ENCODE measurements around the gene PTPRT. TPM values are rescaled to one million over a fixed set of nuclear protein-coding genes. Genes with fewer than 3 reads are reported as not detected.

PTPRT gene
- total and polyA plus RNA-seq, 4 donors = 0.14 to 2.8 (median 0.40) TPM

- DNase-seq (ENCODE audit: low spot score) = no peak
- H3K27me3 ChIP-seq (ENCODE audit: control insufficient read depth in 4 of 4, insufficient read depth in 4 of 4, low read length in 3 of 4) = peaks cover 0 to 7% (median 3%) of the 10 kb centered on the region in 4 donors
- H3K4me3 ChIP-seq (ENCODE audit: low read depth in 1 of 3, low read length in 3 of 3) = no peak overlapping the region
- H3K27ac ChIP-seq (ENCODE audit: low read depth in 1 of 2, low read length in 2 of 2) = no peak overlapping the region
- no peaks in the 10 kb centered on the region for H3K36me3 ChIP-seq (ENCODE audit: control insufficient read depth in 4 of 4, insufficient read depth in 3 of 4, low read depth in 1 of 4, low read length in 3 of 4)
- TF ChIP-seq EGR1 (IDR thresholded peaks at IDR 0.05; ENCODE audit: low read depth in 2 of 2) = no peak
- no peak overlapping the region for H3K9ac ChIP-seq (ENCODE audit: low read depth in 1 of 2, low read length in 2 of 2)
- H3K4me1 ChIP-seq (ENCODE audit: control insufficient read depth in 4 of 4, insufficient read depth in 4 of 4, low read length in 3 of 4) = peaks cover 0 to 3% (median 0%) of the 10 kb centered on the region in 4 donors
- WGBS = 82% methylated on average over 3 of the region's 3 CpGs
- no peaks in the 10 kb centered on the region for H3K9me3 ChIP-seq (ENCODE audit: control insufficient read depth in 4 of 4, low read length in 3 of 4)
These were observed 3.7 kb upstream of the PTPRT start for GRCh38 chr20:43193443-43193842.

GRCh38 chr20:43191946-43192863 is 2.5 kb upstream of the PTPRT start:
- no peak overlapping the region for H3K27ac ChIP-seq (ENCODE audit: low read depth in 1 of 2, low read length in 2 of 2)
- no peak for DNase-seq (ENCODE audit: low spot score)
- 18% methylated on average over 12 of the region's 12 CpGs for WGBS
- peaks cover 0 to 11% (median 3%) of the 10 kb centered on the region in 4 donors for H3K27me3 ChIP-seq (ENCODE audit: control insufficient read depth in 4 of 4, insufficient read depth in 4 of 4, low read length in 3 of 4)
- no peaks in the 10 kb centered on the region for H3K36me3 ChIP-seq (ENCODE audit: control insufficient read depth in 4 of 4, insufficient read depth in 3 of 4, low read depth in 1 of 4, low read length in 3 of 4)
- H3K4me3 ChIP-seq (ENCODE audit: low read depth in 1 of 3, low read length in 3 of 3) = no peak overlapping the region
- TF ChIP-seq REST (IDR thresholded peaks at IDR 0.05) = no peak
- TF ChIP-seq CTCF (IDR thresholded peaks at IDR 0.05; ENCODE audit: low read depth, low read length, missing input control) = peak; percentile 53
- TF ChIP-seq RAD21 (IDR thresholded peaks at IDR 0.05) = peak; percentile 58 to 77
- peaks cover 0 to 7% (median 2%) of the 10 kb centered on the region in 4 donors for H3K4me1 ChIP-seq (ENCODE audit: control insufficient read depth in 4 of 4, insufficient read depth in 4 of 4, low read length in 3 of 4)
- no peaks in the 10 kb centered on the region for H3K9me3 ChIP-seq (ENCODE audit: control insufficient read depth in 4 of 4, low read length in 3 of 4)
- H3K9ac ChIP-seq (ENCODE audit: low read depth in 1 of 2, low read length in 2 of 2) = no peak overlapping the region

- no peaks in the 10 kb centered on the region for H3K9me3 ChIP-seq (ENCODE audit: control insufficient read depth in 4 of 4, low read length in 3 of 4)
- TF ChIP-seq SP1 (IDR thresholded peaks at IDR 0.05) = no peak
- no peak for DNase-seq (ENCODE audit: low spot score)
- peaks cover 0 to 7% (median 2%) of the 10 kb centered on the region in 4 donors for H3K4me1 ChIP-seq (ENCODE audit: control insufficient read depth in 4 of 4, insufficient read depth in 4 of 4, low read length in 3 of 4)
- no peak overlapping the region for H3K27ac ChIP-seq (ENCODE audit: low read depth in 1 of 2, low read length in 2 of 2)
- no peak overlapping the region for H3K4me3 ChIP-seq (ENCODE audit: low read depth in 1 of 3, low read length in 3 of 3)
- H3K9ac ChIP-seq (ENCODE audit: low read depth in 1 of 2, low read length in 2 of 2) = no peak overlapping the region
- H3K36me3 ChIP-seq (ENCODE audit: control insufficient read depth in 4 of 4, insufficient read depth in 3 of 4, low read depth in 1 of 4, low read length in 3 of 4) = no peaks in the 10 kb centered on the region
- peaks cover 0 to 11% (median 3%) of the 10 kb centered on the region in 4 donors for H3K27me3 ChIP-seq (ENCODE audit: control insufficient read depth in 4 of 4, insufficient read depth in 4 of 4, low read length in 3 of 4)
- WGBS = 60% methylated on average over 5 of the region's 5 CpGs
These were observed 1.4 kb upstream of the PTPRT start for GRCh38 chr20:43191143-43191542.

All from liver (tissue), 9 donors.